SK-N-SH treated with all-trans-retinoic acid at 6 μM for 48 hours (cell line): ENCODE data around the gene ZNF606.

Experiments
- ATAC-seq: fragments of 200-7000 bp; cut with Tn5 transposase; 3 replicates; pipeline ENCODE4 v1.9.1; 2020; ENCODE audit warnings: mild to moderate bottlenecking, moderate library complexity
- ARNTL ChIP-seq: fragments of 450-650 bp; formaldehyde crosslinking; IDR thresholded peaks from 2 replicates; pipeline ENCODE4 v1.5.0; 2020; ENCODE audit warnings: low read depth, mild to moderate bottlenecking, moderate library complexity, borderline replicate concordance
- BACH2 ChIP-seq: fragments of 250-450 bp; sonication (Bioruptor Pico); IDR thresholded peaks from 2 replicates; pipeline ENCODE4 v1.9.0; 2021; ENCODE audit warnings: mild to moderate bottlenecking, borderline replicate concordance
- CREB5 ChIP-seq: fragments of 250-450 bp; sonication (Bioruptor Pico); IDR thresholded peaks from 2 replicates; pipeline ENCODE4 v1.5.1; 2020; ENCODE audit warnings: low read depth, mild to moderate bottlenecking, moderate library complexity
- CSDC2 ChIP-seq: fragments of 250-450 bp; sonication (Bioruptor Pico); IDR thresholded peaks from 2 replicates; pipeline ENCODE4 v1.5.0; 2020; ENCODE audit warnings: mild to moderate bottlenecking, moderate library complexity
- ESRRG ChIP-seq: fragments of 250-450 bp; sonication (Bioruptor Pico); IDR thresholded peaks from 2 replicates; pipeline ENCODE4 v1.6.1; 2021; ENCODE audit warnings: mild to moderate bottlenecking
- ISL1 ChIP-seq: fragments of 250-450 bp; sonication (Bioruptor Pico); IDR thresholded peaks from 2 replicates; pipeline ENCODE4 v2.1.2; 2022; ENCODE audit warnings: mild to moderate bottlenecking, moderate library complexity
- OSR1 ChIP-seq: fragments of 250-450 bp; sonication (Bioruptor Pico); IDR thresholded peaks from 2 replicates; pipeline ENCODE4 v1.8.0; 2022; ENCODE audit warnings: moderate library complexity, mild to moderate bottlenecking, inconsistent platforms
- PATZ1 ChIP-seq: fragments of 250-450 bp; sonication (Bioruptor Pico); IDR thresholded peaks from 2 replicates; pipeline ENCODE4 v1.8.0; 2020; ENCODE audit warnings: mild to moderate bottlenecking, moderate library complexity, borderline replicate concordance
- POU6F1 ChIP-seq: fragments of 250-450 bp; sonication (Bioruptor Pico); IDR thresholded peaks from 2 replicates; pipeline ENCODE4 v1.8.0; 2021; ENCODE audit warnings: low read depth, mild to moderate bottlenecking, moderate library complexity, borderline replicate concordance
- PPARA ChIP-seq: fragments of 250-450 bp; sonication (Bioruptor Pico); IDR thresholded peaks from 2 replicates; pipeline ENCODE4 v1.5.0; 2020; ENCODE audit warnings: mild to moderate bottlenecking, borderline replicate concordance
- SNAI2 ChIP-seq: fragments of 250-450 bp; sonication (Bioruptor Pico); IDR thresholded peaks from 2 replicates; pipeline ENCODE4 v1.5.0; 2020; ENCODE audit warnings: mild to moderate bottlenecking, moderate library complexity
- TCF4 ChIP-seq: fragments of 250-450 bp; sonication (Bioruptor Pico); IDR thresholded peaks from 2 replicates; pipeline ENCODE4 v1.8.0; 2021; ENCODE audit warnings: mild to moderate bottlenecking, moderate library complexity, borderline replicate concordance
- TOX ChIP-seq: fragments of 250-450 bp; sonication (Bioruptor Pico); IDR thresholded peaks from 2 replicates; pipeline ENCODE4 v1.8.0; 2021; ENCODE audit warnings: mild to moderate bottlenecking, moderate library complexity, borderline replicate concordance
- TSHZ2 ChIP-seq: fragments of 250-450 bp; sonication (Bioruptor Pico); IDR thresholded peaks from 2 replicates; pipeline ENCODE4 v1.5.0; 2020; ENCODE audit warnings: mild to moderate bottlenecking, moderate library complexity
- ZC3H10 ChIP-seq: fragments of 250-450 bp; sonication (Bioruptor Pico); IDR thresholded peaks from 2 replicates; pipeline ENCODE4 v1.5.1; 2021; ENCODE audit warnings: mild to moderate bottlenecking, moderate library complexity
- ZFP3 ChIP-seq: fragments of 250-450 bp; sonication (Bioruptor Pico); IDR thresholded peaks from 2 replicates; pipeline ENCODE4 v1.5.0; 2020; ENCODE audit warnings: mild to moderate bottlenecking, moderate library complexity
- ZFP30 ChIP-seq: fragments of 450-650 bp; formaldehyde crosslinking; IDR thresholded peaks from 2 replicates; pipeline ENCODE4 v1.5.0; 2022; ENCODE audit warnings: mild to moderate bottlenecking, moderate library complexity
- ZNF565 ChIP-seq: fragments of 450-650 bp; formaldehyde crosslinking; conservative IDR thresholded peaks from 2 replicates; pipeline ENCODE4 v1.5.0; 2020; ENCODE audit warnings: low read depth, mild to moderate bottlenecking, moderate library complexity
- ZNF70 ChIP-seq: fragments of 450-650 bp; formaldehyde crosslinking; IDR thresholded peaks from 2 replicates; pipeline ENCODE4 v1.5.0; 2020; ENCODE audit warnings: mild to moderate bottlenecking, moderate library complexity
- ZNF8 ChIP-seq: fragments of 450-650 bp; formaldehyde crosslinking; IDR thresholded peaks from 2 replicates; pipeline ENCODE4 v1.5.0; 2020; ENCODE audit warnings: mild to moderate bottlenecking, moderate library complexity

The ZNF606 gene

GRCh38 chr19:58037927-58038687, 35.5 kb upstream of the ZNF606 start:
- no peak for ATAC-seq
- TF ChIP-seq BACH2 (CRISPR knock-in tag): no peak
- TF ChIP-seq CREB5: no peak
- no peak for TF ChIP-seq CSDC2 (CRISPR knock-in tag)
- TF ChIP-seq, all 23 proteins: peak for 0

GRCh38 chr19:58035863-58036262, 33.2 kb upstream of the ZNF606 start:
- ATAC-seq: no peak

GRCh38 chr19:58034477-58034793, 31.8 kb upstream of the ZNF606 start:
- no peak for TF ChIP-seq PPARA (CRISPR knock-in tag)
- ATAC-seq: no peak

More at GRCh38 chr19:58035863-58036262, 33.2 kb upstream of the ZNF606 start:
- TF ChIP-seq ZFP30 (no peak), OSR1 (CRISPR knock-in tag) (no peak), SNAI2 (CRISPR knock-in tag) (no peak), ZC3H10 (CRISPR knock-in tag) (no peak), TSHZ2 (CRISPR knock-in tag) (no peak), TOX (CRISPR knock-in tag) (no peak), ZFP3 (CRISPR knock-in tag) (no peak), ESRRG (CRISPR knock-in tag) (no peak), ZNF70 (no peak), PATZ1 (CRISPR knock-in tag) (no peak), CSDC2 (CRISPR knock-in tag) (no peak), ZNF565 (CRISPR knock-in tag) (no peak), CREB5 (no peak), ARNTL (CRISPR knock-in tag) (no peak), ZNF8 (no peak), TCF4 (CRISPR knock-in tag) (no peak), ISL1 (CRISPR knock-in tag) (no peak)
- TF ChIP-seq, all 23 proteins: peak for 0

- TF ChIP-seq ISL1 (CRISPR knock-in tag) (no peak), POU6F1 (CRISPR knock-in tag) (no peak)
- ATAC-seq: no peak
Measured at GRCh38 chr19:58033741-58034476, 31.3 kb upstream of the ZNF606 start, which contains the start of gene ZSCAN1. Gene ZSCAN1, plus strand, starts transcription at chr19:58034025. Its CDS starts 3,812 bp downstream, at chr19:58037837.
